ENCODE results near the gene DLG2. TPM values are rescaled to one million over a fixed set of nuclear protein-coding genes. Genes with fewer than 3 reads are reported as not detected.

Gene DLG2
- total and polyA plus RNA-seq, 2 of the 8 experiments (the other 6 are each of a cell fraction or from before 2014, with no cell fraction given): 1.7 to 14.3 TPM

- Histone ChIP-seq H2BK20ac (ENCODE audit: low read length) (no peak overlapping the region), H3K4me2 (ENCODE audit: insufficient read depth in 1 of 2, low read depth in 2 of 2, low read length in 2 of 2) (no peak overlapping the region), H3K4me1 (replicated peaks in 1 of 4; ENCODE audit: control insufficient read depth in 3 of 4, insufficient read depth in 4 of 4, low read length in 3 of 4) (no peaks in the 10 kb centered on the region), H3K14ac (ENCODE audit: insufficient read length) (no peak overlapping the region), H3K23me2 (ENCODE audit: low read depth, low read length) (no peaks in the 10 kb centered on the region), H3K23ac (ENCODE audit: insufficient read length) (no peak overlapping the region), H3K27ac (ENCODE audit: low read depth, low read length) (no peak overlapping the region), H2BK120ac (replicated peaks; ENCODE audit: low read depth, low read length) (no peak overlapping the region), H4K8ac (ENCODE audit: extremely low read depth, insufficient read depth, low read length) (no peak overlapping the region), H3K56ac (replicated peaks; ENCODE audit: insufficient read length, low read depth, low read length) (no peak overlapping the region), H2BK5ac (ENCODE audit: low read depth, low read length) (no peak overlapping the region), H3K79me1 (ENCODE audit: low read depth, low read length) (no peaks in the 10 kb centered on the region), H2AK5ac (ENCODE audit: low read depth, low read length) (no peak overlapping the region), H3K4me3 (ENCODE audit: extremely low read depth in 1 of 4, insufficient read depth in 2 of 4, low read depth in 3 of 4, low read length in 4 of 4) (no peak overlapping the region), H3K9ac (replicated peaks in 1 of 4; ENCODE audit: extremely low read depth in 1 of 4, low read depth in 3 of 4, low read length in 3 of 4) (no peak overlapping the region), H3K79me2 (ENCODE audit: control insufficient read depth in 1 of 2, insufficient read depth in 2 of 2, low read length in 2 of 2) (no peaks in the 10 kb centered on the region), H3K18ac (ENCODE audit: extremely low read depth, low read length) (no peak overlapping the region), H3K4ac (replicated peaks; ENCODE audit: insufficient read length, low read depth, low read length) (no peak overlapping the region), H4K91ac (replicated peaks; ENCODE audit: insufficient read length, low read length) (no peak overlapping the region), H2BK15ac (ENCODE audit: low read length) (no peak overlapping the region), H4K5ac (ENCODE audit: insufficient read length, low read depth, low read length) (no peak overlapping the region), H2AFZ (ENCODE audit: low read length) (no peak overlapping the region), H4K20me1 (replicated peaks in 1 of 2; ENCODE audit: control insufficient read depth in 1 of 2, insufficient read depth in 2 of 2, low read length in 2 of 2) (no peaks in the 10 kb centered on the region), H3K9me3 (ENCODE audit: insufficient read depth in 2 of 2, low read depth in 1 of 2, low read length in 1 of 2) (no peaks in the 10 kb centered on the region), H2BK12ac (ENCODE audit: low read depth, low read length) (no peak overlapping the region), H3K36me3 (ENCODE audit: control insufficient read depth in 2 of 4, insufficient read depth in 4 of 4, low read length in 3 of 4) (no peaks in the 10 kb centered on the region), H3K27me3 (replicated peaks in 1 of 4; ENCODE audit: control insufficient read depth in 3 of 4, extremely low read depth in 1 of 4, insufficient read depth in 3 of 4, low read length in 3 of 4) (no peaks in the 10 kb centered on the region)
- whole genome bisulfite sequencing, 2 experiments (ENCODE audit: extremely low coverage in 1 of 2, insufficient coverage in 1 of 2, insufficient read length in 1 of 2, insufficient replicate concordance in 2 of 2, low coverage in 1 of 2, low lambda C conversion rate in 2 of 2, missing lambda C conversion rate in 1 of 2): 87% methylated on average over 2 of the region's 2 CpGs; no CpG with 5 or more reads in 1 of the 2 experiments
- no peak for FAIRE-seq
- DNase-seq (ENCODE audit: low read depth in 1 of 2, low spot score in 2 of 2): no peak
- ChIA-PET CTCF (ENCODE audit: partially characterized antibody) (interaction anchor here (0.8 kb wide), 2 partner anchors 10 to 267 kb away, joined by 3 to 4 read pairs; no protein-coding TSS in a partner anchor), POLR2A (ENCODE audit: partially characterized antibody) (no interaction called here)
- TF ChIP-seq TAF1 (IDR thresholded peaks at IDR 0.05; ENCODE audit: low read depth, low read length): no peak
- no peak for TF ChIP-seq ATF3 (IDR thresholded peaks at IDR 0.05; ENCODE audit: insufficient read depth, low read depth, low read length)
- TF ChIP-seq TEAD4 (IDR thresholded peaks at IDR 0.05; ENCODE audit: low read depth, low read length): no peak
- no peak for TF ChIP-seq RAD21 (IDR thresholded peaks at IDR 0.05 in 1 of 2, conservative IDR thresholded peaks at IDR 0.05 in 1 of 2; ENCODE audit: low read depth in 2 of 2, low read length in 2 of 2)
- TF ChIP-seq CBX8 (IDR thresholded peaks at IDR 0.05; ENCODE audit: borderline replicate concordance, low read depth, low read length): no peak
Measured at GRCh38 chr11:85196968-85197367, 430.2 kb downstream of the DLG2 start.
